WTC11 (cell line): ENCODE data around the gene UNCX. TPM values are rescaled to one million over a fixed set of nuclear protein-coding genes. Genes with fewer than 3 reads are reported as not detected.
A peak's percentile ranks its signal among the peaks of the same experiment; 100 is the strongest.
"Not testable (repeated sequence)": the region's sequence is repeated elsewhere in the genome, so short reads cannot be mapped to it uniquely, and the experiment has no call there.

Experiments
- ATAC-seq: fragments of 200-7000 bp; cut with Tn5 transposase; 2 replicates; pipeline ENCODE4 v1.10.0; 2021; ENCODE audit warnings: mild to moderate bottlenecking, moderate library complexity
- CTCF ChIA-PET: fragments of 300-600 bp; sonication (Branson Sonifier 250); formaldehyde crosslinking; loops from one replicate; lab custom pipeline; 2021; ENCODE audit warnings: antibody characterized with exemption; lab: Charles Lee
- POLR2A ChIA-PET: fragments of 350-600 bp; sonication (Branson Sonifier 250); formaldehyde crosslinking; loops from one replicate; lab custom pipeline; 2021; ENCODE audit warnings: antibody characterized with exemption; lab: Charles Lee
- DNase-seq: peaks from one replicate; pipeline ENCODE4 v3.0.0; 2021; ENCODE audit warnings: low spot score
- H3K27ac Mint-ChIP-seq: 2 replicates; pipeline ENCODE4 v1.8.0; 2021; ENCODE audit warnings: mixed read lengths
- H3K27me3 Mint-ChIP-seq: 2 replicates; pipeline ENCODE4 v1.8.0; 2021; ENCODE audit warnings: low read depth, mild to moderate bottlenecking, moderate library complexity, mixed read lengths
- H3K36me3 Mint-ChIP-seq: 2 replicates; pipeline ENCODE4 v1.8.0; 2021; ENCODE audit warnings: mixed read lengths
- H3K4me1 Mint-ChIP-seq: 2 replicates; pipeline ENCODE4 v1.8.0; 2022; ENCODE audit warnings: mixed read lengths
- H3K4me3 Mint-ChIP-seq: 2 replicates; pipeline ENCODE4 v1.8.0; 2021; ENCODE audit warnings: mild to moderate bottlenecking, moderate library complexity, mixed read lengths
- H3K9me3 Mint-ChIP-seq: 2 replicates; pipeline ENCODE4 v1.8.0; 2021; ENCODE audit warnings: mixed read lengths
- ATF1 ChIP-seq: sonication (generic); formaldehyde crosslinking; IDR thresholded peaks from 2 replicates; pipeline ENCODE4 v1.8.1; 2023; ENCODE audit warnings: mild to moderate bottlenecking, moderate library complexity, missing genetic modification reagents
- ELF4 ChIP-seq: sonication (generic); formaldehyde crosslinking; IDR thresholded peaks from 2 replicates; pipeline ENCODE4 v1.8.1; 2022; ENCODE audit warnings: low read depth, mild to moderate bottlenecking, moderate library complexity, missing genetic modification reagents
- ESRRA ChIP-seq: sonication (generic); formaldehyde crosslinking; IDR thresholded peaks from 2 replicates; pipeline ENCODE4 v1.8.1; 2022; ENCODE audit warnings: mild to moderate bottlenecking, missing genetic modification reagents, borderline replicate concordance
- ETV6 ChIP-seq: sonication (generic); formaldehyde crosslinking; IDR thresholded peaks from 2 replicates; pipeline ENCODE4 v1.8.1; 2022; ENCODE audit warnings: mild to moderate bottlenecking, missing genetic modification reagents
- MAX ChIP-seq: sonication (generic); formaldehyde crosslinking; IDR thresholded peaks from 2 replicates; pipeline ENCODE4 v1.8.0; 2022; ENCODE audit warnings: mild to moderate bottlenecking, missing genetic modification reagents
- NR3C1 ChIP-seq: sonication (generic); formaldehyde crosslinking; conservative IDR thresholded peaks from 2 replicates; pipeline ENCODE4 v1.8.1; 2023; ENCODE audit warnings: low read depth, mild to moderate bottlenecking, missing genetic modification reagents
- TEAD1 ChIP-seq: sonication (generic); formaldehyde crosslinking; IDR thresholded peaks from 2 replicates; pipeline ENCODE4 v1.8.0; 2022; ENCODE audit warnings: mild to moderate bottlenecking, missing genetic modification reagents
- ZNF121 ChIP-seq: sonication (generic); formaldehyde crosslinking; IDR thresholded peaks from 2 replicates; pipeline ENCODE4 v1.8.0; 2023; ENCODE audit warnings: missing genetic modification reagents
- ZNF671 ChIP-seq: fragments of 250-450 bp; sonication (Bioruptor Pico); IDR thresholded peaks from 2 replicates; pipeline ENCODE4 v1.8.0; 2021; ENCODE audit warnings: mild to moderate bottlenecking
- total RNA-seq: library from RNA; stranded (reverse); gene quantifications from 3 replicates; pipeline ENCODE4 v1.2.3, GENCODE V29; 2021
- TF ChIP-seq, protein P1 (sequence below): fragments of 250-450 bp; sonication (Bioruptor Pico); IDR thresholded peaks from 2 replicates; pipeline ENCODE4 v1.9.0; 2021; ENCODE audit warnings: mild to moderate bottlenecking, borderline replicate concordance
- TF ChIP-seq, protein P2 (sequence below): sonication (generic); formaldehyde crosslinking; IDR thresholded peaks from 2 replicates; pipeline ENCODE4 v1.8.1; 2023; ENCODE audit warnings: mild to moderate bottlenecking, missing genetic modification reagents, borderline replicate concordance
- TF ChIP-seq, protein P3 (sequence below): sonication (generic); formaldehyde crosslinking; IDR thresholded peaks from 2 replicates; pipeline ENCODE4 v1.8.0; 2023; ENCODE audit warnings: missing genetic modification reagents
- TF ChIP-seq, protein P4 (sequence below): fragments of 200-600 bp; IDR thresholded peaks from 2 replicates; pipeline ENCODE4 v1.8.0; 2022; ENCODE audit warnings: antibody characterized with exemption
- TF ChIP-seq, protein P5 (sequence below): sonication (generic); formaldehyde crosslinking; IDR thresholded peaks from 2 replicates; pipeline ENCODE4 v1.8.1; 2023; ENCODE audit warnings: mild to moderate bottlenecking, missing genetic modification reagents
- TF ChIP-seq, protein P6 (sequence below): sonication (generic); formaldehyde crosslinking; IDR thresholded peaks from 2 replicates; pipeline ENCODE4 v1.8.1; 2022; ENCODE audit warnings: missing genetic modification reagents, borderline replicate concordance

The UNCX gene
- total RNA-seq, 1 experiment from 2014 or later = not detected

- TF ChIP-seq, protein P1, sequence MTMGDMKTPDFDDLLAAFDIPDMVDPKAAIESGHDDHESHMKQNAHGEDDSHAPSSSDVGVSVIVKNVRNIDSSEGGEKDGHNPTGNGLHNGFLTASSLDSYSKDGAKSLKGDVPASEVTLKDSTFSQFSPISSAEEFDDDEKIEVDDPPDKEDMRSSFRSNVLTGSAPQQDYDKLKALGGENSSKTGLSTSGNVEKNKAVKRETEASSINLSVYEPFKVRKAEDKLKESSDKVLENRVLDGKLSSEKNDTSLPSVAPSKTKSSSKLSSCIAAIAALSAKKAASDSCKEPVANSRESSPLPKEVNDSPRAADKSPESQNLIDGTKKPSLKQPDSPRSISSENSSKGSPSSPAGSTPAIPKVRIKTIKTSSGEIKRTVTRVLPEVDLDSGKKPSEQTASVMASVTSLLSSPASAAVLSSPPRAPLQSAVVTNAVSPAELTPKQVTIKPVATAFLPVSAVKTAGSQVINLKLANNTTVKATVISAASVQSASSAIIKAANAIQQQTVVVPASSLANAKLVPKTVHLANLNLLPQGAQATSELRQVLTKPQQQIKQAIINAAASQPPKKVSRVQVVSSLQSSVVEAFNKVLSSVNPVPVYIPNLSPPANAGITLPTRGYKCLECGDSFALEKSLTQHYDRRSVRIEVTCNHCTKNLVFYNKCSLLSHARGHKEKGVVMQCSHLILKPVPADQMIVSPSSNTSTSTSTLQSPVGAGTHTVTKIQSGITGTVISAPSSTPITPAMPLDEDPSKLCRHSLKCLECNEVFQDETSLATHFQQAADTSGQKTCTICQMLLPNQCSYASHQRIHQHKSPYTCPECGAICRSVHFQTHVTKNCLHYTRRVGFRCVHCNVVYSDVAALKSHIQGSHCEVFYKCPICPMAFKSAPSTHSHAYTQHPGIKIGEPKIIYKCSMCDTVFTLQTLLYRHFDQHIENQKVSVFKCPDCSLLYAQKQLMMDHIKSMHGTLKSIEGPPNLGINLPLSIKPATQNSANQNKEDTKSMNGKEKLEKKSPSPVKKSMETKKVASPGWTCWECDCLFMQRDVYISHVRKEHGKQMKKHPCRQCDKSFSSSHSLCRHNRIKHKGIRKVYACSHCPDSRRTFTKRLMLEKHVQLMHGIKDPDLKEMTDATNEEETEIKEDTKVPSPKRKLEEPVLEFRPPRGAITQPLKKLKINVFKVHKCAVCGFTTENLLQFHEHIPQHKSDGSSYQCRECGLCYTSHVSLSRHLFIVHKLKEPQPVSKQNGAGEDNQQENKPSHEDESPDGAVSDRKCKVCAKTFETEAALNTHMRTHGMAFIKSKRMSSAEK = no peak
- TF ChIP-seq ETV6 (CRISPR knock-in tag) = no peak
- no peak for TF ChIP-seq NR3C1 (CRISPR knock-in tag)
Measured at GRCh38 chr7:1201916-1202315, 30.8 kb upstream of the UNCX start (continued).

GRCh38 chr7:1202914-1203313, 29.8 kb upstream of the UNCX start:
- DNase-seq, H3K27ac Mint-ChIP-seq, POLR2A ChIA-PET, ATAC-seq, H3K27me3 Mint-ChIP-seq, H3K4me1 Mint-ChIP-seq, H3K4me3 Mint-ChIP-seq, H3K36me3 Mint-ChIP-seq, H3K9me3 Mint-ChIP-seq: not testable (repeated sequence)
- TF ChIP-seq ZNF121 (CRISPR knock-in tag) = peak; percentile 68; the same call in 1 of the 2 replicates
- CTCF ChIA-PET = interaction anchor here (0.6 to 0.9 kb wide), 2 partner anchors 20 to 21 kb away, joined by 3 to 4 read pairs; no protein-coding TSS in a partner anchor

DNA sequence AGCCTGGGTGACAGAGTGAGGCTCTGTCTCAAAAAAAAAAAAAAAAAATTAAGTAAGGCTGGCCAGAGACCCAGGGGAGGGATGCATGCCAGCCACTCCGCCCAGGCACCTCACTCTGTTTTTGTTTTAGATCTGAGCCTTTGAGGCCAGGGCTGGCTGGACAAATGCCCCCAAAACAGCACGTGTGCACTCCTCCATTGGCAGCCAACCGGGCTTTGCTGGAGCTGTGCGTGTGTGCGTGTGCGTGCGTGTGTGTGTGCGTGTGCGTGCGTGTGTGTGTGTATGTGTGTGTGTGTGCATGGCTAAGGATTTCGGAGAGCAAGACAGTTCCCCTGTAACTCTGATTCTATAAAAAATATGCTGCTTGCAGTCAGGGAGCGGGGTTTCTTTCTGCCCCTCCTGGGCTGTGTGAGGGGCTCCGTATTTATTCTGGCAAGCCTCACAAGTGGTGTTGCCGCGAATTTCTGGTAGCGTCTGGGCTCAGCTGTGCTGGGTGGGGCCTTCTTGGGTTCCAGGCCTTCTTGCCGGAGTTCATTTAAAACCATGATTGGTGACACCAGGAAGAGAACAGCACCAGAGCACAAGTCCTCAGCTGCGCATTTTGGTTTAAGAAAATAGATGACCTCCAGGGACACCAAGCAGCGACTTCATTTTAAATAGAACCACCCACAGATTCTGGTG, 28.1 kb upstream of the UNCX start:
- no peak overlapping the region for H3K4me3 Mint-ChIP-seq
- DNase-seq = no peak
- H3K9me3 Mint-ChIP-seq = no peaks in the 10 kb centered on the region
- TF ChIP-seq ELF4 (CRISPR knock-in tag) (no peak), ATF1 (CRISPR knock-in tag) (no peak), ESRRA (CRISPR knock-in tag) (no peak), MAX (CRISPR knock-in tag) (no peak), TEAD1 (CRISPR knock-in tag) (no peak), ZNF671 (CRISPR knock-in tag) (no peak)
- TF ChIP-seq, protein P2, sequence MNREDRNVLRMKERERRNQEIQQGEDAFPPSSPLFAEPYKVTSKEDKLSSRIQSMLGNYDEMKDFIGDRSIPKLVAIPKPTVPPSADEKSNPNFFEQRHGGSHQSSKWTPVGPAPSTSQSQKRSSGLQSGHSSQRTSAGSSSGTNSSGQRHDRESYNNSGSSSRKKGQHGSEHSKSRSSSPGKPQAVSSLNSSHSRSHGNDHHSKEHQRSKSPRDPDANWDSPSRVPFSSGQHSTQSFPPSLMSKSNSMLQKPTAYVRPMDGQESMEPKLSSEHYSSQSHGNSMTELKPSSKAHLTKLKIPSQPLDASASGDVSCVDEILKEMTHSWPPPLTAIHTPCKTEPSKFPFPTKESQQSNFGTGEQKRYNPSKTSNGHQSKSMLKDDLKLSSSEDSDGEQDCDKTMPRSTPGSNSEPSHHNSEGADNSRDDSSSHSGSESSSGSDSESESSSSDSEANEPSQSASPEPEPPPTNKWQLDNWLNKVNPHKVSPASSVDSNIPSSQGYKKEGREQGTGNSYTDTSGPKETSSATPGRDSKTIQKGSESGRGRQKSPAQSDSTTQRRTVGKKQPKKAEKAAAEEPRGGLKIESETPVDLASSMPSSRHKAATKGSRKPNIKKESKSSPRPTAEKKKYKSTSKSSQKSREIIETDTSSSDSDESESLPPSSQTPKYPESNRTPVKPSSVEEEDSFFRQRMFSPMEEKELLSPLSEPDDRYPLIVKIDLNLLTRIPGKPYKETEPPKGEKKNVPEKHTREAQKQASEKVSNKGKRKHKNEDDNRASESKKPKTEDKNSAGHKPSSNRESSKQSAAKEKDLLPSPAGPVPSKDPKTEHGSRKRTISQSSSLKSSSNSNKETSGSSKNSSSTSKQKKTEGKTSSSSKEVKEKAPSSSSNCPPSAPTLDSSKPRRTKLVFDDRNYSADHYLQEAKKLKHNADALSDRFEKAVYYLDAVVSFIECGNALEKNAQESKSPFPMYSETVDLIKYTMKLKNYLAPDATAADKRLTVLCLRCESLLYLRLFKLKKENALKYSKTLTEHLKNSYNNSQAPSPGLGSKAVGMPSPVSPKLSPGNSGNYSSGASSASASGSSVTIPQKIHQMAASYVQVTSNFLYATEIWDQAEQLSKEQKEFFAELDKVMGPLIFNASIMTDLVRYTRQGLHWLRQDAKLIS (CRISPR knock-in tag) = no peak
- TF ChIP-seq, protein P3, sequence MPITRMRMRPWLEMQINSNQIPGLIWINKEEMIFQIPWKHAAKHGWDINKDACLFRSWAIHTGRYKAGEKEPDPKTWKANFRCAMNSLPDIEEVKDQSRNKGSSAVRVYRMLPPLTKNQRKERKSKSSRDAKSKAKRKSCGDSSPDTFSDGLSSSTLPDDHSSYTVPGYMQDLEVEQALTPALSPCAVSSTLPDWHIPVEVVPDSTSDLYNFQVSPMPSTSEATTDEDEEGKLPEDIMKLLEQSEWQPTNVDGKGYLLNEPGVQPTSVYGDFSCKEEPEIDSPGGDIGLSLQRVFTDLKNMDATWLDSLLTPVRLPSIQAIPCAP (CRISPR knock-in tag) = no peak
- TF ChIP-seq, protein P4, sequence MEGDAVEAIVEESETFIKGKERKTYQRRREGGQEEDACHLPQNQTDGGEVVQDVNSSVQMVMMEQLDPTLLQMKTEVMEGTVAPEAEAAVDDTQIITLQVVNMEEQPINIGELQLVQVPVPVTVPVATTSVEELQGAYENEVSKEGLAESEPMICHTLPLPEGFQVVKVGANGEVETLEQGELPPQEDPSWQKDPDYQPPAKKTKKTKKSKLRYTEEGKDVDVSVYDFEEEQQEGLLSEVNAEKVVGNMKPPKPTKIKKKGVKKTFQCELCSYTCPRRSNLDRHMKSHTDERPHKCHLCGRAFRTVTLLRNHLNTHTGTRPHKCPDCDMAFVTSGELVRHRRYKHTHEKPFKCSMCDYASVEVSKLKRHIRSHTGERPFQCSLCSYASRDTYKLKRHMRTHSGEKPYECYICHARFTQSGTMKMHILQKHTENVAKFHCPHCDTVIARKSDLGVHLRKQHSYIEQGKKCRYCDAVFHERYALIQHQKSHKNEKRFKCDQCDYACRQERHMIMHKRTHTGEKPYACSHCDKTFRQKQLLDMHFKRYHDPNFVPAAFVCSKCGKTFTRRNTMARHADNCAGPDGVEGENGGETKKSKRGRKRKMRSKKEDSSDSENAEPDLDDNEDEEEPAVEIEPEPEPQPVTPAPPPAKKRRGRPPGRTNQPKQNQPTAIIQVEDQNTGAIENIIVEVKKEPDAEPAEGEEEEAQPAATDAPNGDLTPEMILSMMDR = no peak
- TF ChIP-seq, protein P5, sequence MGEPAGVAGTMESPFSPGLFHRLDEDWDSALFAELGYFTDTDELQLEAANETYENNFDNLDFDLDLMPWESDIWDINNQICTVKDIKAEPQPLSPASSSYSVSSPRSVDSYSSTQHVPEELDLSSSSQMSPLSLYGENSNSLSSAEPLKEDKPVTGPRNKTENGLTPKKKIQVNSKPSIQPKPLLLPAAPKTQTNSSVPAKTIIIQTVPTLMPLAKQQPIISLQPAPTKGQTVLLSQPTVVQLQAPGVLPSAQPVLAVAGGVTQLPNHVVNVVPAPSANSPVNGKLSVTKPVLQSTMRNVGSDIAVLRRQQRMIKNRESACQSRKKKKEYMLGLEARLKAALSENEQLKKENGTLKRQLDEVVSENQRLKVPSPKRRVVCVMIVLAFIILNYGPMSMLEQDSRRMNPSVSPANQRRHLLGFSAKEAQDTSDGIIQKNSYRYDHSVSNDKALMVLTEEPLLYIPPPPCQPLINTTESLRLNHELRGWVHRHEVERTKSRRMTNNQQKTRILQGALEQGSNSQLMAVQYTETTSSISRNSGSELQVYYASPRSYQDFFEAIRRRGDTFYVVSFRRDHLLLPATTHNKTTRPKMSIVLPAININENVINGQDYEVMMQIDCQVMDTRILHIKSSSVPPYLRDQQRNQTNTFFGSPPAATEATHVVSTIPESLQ (CRISPR knock-in tag) = no peak
- TF ChIP-seq, protein P6, sequence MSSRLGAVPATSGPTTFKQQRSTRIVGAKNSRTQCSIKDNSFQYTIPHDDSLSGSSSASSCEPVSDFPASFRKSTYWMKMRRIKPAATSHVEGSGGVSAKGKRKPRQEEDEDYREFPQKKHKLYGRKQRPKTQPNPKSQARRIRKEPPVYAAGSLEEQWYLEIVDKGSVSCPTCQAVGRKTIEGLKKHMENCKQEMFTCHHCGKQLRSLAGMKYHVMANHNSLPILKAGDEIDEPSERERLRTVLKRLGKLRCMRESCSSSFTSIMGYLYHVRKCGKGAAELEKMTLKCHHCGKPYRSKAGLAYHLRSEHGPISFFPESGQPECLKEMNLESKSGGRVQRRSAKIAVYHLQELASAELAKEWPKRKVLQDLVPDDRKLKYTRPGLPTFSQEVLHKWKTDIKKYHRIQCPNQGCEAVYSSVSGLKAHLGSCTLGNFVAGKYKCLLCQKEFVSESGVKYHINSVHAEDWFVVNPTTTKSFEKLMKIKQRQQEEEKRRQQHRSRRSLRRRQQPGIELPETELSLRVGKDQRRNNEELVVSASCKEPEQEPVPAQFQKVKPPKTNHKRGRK (CRISPR knock-in tag) = no peak
- no peaks in the 10 kb centered on the region for H3K4me1 Mint-ChIP-seq
- H3K27ac Mint-ChIP-seq = no peak overlapping the region
- no peaks in the 10 kb centered on the region for H3K27me3 Mint-ChIP-seq
- ATAC-seq = no peak
- no peaks in the 10 kb centered on the region for H3K36me3 Mint-ChIP-seq
- POLR2A ChIA-PET = no interaction called here
- CTCF ChIA-PET = interaction anchor here (0.7 to 1.6 kb wide), 4 partner anchors 11 to 211 kb away, joined by 3 to 4 read pairs (median 3); no protein-coding TSS in a partner anchor
